Stimulated activated CD8-positive, alpha-beta memory T cell treated with anti-CD3 and anti-CD28 coated beads, Interleukin-7, amount 100 ng/mL, for 1 hour (primary cell): ENCODE measurements around the gene NDUFV1.
"Not testable (repeated sequence)": the region's sequence is repeated elsewhere in the genome, so short reads cannot be mapped to it uniquely, and the experiment has no call there.

Experiments
- DNase-seq, 2 donors: peaks; one replicate each; pipeline ENCODE4 v3.0.0-alpha.2; 2020; ENCODE audit warnings: low read depth in 2 of 2

The NDUFV1 gene

DNA sequence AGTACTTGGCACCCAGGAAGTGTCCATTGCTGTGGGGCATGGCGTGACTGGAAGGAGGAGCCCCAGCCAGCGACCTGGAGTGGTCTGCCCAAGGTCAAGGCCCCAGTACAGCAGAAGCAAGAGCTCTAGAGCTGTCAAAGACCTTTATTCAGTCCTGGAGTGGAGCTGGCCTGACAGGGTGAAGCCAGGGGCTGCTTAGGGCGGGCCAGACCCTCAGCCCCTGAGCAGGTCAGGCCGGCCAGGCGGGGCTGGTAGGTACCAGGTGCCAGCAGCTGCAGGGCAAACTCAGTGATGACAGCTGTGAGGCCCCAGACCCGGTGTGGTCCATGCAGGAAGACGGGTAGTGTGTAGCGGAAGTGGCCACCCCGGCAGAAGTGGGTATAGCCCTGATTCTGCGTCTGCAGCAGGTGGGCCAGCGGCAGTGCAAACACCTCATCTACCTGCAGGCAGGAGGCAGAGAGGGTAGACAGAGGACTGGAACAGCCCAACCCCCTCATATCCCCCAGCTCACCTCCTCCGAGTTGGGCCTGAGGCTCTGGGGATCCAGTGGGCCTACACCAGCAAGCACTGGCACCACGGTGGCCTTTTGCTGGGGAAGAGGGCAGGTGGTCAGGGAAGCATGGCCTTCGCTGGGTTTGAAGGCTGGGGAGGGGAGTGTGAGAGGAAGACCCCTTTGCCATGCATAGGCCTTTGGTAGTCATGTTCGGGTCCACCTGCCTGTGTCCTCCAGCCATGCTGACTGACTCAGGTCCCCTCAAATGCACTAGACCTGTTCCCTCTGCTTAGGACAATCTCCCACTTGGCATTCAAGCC, 21.3 kb downstream of the NDUFV1 start:
- no peak for DNase-seq

DNA sequence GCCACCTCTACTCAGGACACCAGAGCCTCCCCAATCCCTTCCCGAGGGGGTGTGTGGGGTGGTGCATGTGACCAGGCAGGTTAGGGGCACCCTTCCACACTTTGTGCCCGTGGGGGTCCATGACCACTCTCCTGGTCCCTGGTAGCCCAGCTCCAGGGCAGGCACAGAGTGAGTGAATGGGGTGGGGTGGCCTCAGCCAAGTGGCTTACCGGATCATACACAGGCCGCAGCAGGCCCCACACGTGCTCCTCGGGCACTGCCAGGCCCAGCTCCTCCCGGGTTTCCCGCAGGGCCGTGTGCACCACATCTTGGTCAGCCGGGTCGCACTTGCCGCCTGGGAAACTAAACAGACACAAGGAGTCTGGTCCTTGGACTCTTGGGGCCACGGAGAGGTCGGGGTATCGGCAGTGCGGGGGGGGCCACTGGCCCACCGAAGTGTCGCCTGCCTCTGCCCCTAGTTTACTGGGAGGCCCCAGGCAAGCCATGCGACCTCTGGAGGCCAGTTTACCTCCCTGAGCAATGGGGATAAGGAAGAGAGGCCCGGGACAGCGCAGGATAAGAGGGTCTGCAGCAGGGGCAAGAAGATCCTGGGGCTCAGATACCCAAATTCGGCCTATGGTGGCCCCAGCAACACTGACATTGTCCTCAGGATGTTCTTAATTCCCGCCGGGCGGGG, 22.1 kb downstream of the NDUFV1 start:
- DNase-seq: no peak

DNA sequence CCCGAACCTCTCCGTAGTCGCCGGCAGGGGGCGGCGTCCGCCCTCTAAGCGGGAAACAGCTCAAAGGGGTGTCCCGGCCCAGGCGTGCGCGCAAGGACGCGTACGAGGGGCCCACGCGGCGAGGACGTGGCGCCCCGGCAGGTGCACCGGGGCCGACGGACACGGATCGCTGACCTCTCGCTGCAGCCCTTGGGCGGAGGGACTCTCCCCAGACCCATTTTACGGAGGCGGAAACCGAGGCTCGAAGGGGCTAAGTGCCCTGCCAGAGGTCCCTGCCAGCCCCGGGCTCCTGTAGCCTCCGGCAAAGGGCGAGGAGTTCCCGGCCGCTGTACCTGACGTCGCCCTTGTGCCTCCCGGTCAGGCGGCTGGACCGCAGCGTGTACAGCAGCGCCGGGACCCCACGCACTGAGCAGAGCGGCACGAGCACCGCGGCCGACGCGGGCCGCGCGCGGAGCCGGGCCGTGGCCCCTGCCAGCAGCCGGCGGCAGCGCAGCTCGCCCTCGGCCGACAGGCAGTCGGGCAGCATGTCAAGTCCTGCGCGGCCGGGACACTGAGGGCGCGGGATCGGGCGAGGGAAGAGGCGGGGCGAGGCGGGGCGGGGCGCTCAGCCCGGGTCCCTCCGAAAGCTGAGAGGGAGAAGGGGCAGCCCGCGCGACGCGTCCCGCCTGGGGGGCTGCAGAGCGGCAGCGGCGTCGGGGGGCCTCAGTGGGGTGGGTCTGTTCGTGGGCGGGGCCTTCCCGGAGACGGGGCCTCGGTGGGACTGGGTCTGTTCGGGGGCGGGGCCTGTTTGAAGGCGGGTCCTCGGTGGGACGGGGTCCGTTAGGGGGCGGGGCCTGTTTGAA, 22.9 kb downstream of the NDUFV1 start, which contains the start of gene NUDT8:
Gene NUDT8 (minus strand): TSS at position 552 of the 842 bp plus-strand sequence. CDS start 26 bp downstream, at position 526.
- peak; percentile 73 to 96 for DNase-seq

DNA sequence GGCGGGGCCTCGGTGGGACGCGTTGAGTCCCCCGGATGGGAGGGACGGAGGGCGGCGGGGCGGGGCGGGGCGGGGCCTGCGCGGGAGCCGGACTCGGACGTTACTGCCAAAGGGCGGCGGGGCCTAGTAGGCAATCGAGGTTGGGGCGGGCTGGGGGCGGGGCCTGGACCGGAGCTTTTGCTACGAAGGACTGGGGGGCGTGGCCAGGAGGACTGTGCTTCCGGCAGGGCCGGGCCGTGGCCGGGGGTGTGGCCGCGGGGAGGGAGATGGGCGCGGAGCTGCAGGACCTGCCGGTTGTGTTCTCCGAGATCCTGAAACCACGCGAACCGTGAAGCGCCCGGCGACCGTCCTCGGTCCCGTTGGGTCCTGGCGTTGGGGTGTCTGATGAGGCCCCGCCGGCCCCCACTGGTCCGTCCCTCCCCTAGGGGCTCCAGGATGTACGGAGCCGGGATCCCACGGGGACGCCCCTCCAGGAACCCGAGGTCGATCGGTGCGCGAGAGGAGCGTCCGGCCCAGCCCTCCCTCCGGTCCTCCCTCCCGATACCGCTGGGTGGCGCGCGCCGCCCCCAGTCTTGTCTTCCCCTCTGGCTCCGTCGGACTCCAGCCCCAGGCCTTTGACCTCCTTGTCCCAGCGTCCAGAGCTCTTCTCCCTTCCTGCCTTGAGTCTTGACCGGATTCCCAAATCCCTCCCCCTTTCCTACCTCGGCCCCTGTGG, 23.6 kb downstream of the NDUFV1 start:
- DNase-seq: peak in 1 of 2 donors; percentile 86

DNA sequence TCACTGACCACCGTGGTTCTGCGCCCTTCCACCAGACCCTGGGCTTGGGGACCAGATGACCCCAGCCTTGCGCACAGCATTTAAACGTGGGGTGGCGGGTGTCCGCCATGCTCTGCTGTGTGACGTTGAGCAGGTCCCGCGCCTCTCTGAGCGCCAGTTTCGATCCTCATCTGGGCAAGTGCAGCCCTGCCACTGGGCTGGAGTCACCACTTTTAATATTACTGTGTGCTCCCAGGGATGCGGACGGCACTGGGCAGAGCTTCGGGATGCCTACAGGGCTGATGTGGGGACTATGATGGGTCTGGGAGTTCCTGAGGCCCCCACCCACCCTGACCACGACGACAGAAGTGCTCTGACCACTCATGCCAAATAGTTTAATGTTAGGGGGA, 24.2 kb downstream of the NDUFV1 start:
- no peak for DNase-seq

DNA sequence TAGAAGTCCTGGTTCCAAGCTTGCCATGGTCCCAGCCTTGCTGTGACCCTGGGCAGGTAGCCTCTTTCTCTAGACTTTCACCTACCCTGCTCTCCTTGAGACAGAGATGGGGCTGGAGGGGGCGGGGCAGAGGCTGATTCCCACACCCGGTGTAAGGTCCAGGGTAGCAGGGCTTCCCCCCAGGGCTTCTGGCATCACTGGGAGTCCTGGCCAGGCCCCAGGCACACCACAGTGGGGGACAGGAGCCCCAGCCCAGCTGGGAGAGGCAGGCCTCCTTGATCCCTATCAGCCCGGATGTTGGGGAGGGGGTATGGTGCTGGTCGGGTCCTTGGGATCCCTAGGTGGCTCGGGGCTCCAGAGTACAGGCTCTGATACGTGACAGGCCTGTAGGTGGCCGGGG, 24.7 kb downstream of the NDUFV1 start:
- DNase-seq: no peak

DNA sequence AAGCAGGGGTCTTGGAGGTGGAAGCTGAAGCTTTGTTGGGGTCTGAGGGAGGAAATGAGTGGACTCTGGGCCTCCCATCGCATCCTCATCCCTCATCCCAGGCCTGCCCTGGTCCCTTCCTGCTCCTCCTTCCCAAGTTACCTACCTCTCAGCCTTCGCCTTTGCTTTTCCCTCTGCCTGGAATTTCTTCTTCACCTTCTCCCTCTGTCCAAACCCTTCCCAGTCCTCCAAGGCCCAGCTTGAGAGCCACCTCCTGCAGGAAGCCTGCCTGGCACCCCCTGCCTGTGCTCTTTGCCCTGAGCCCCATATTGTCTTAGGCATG, 25.1 kb downstream of the NDUFV1 start:
- no peak for DNase-seq

DNA sequence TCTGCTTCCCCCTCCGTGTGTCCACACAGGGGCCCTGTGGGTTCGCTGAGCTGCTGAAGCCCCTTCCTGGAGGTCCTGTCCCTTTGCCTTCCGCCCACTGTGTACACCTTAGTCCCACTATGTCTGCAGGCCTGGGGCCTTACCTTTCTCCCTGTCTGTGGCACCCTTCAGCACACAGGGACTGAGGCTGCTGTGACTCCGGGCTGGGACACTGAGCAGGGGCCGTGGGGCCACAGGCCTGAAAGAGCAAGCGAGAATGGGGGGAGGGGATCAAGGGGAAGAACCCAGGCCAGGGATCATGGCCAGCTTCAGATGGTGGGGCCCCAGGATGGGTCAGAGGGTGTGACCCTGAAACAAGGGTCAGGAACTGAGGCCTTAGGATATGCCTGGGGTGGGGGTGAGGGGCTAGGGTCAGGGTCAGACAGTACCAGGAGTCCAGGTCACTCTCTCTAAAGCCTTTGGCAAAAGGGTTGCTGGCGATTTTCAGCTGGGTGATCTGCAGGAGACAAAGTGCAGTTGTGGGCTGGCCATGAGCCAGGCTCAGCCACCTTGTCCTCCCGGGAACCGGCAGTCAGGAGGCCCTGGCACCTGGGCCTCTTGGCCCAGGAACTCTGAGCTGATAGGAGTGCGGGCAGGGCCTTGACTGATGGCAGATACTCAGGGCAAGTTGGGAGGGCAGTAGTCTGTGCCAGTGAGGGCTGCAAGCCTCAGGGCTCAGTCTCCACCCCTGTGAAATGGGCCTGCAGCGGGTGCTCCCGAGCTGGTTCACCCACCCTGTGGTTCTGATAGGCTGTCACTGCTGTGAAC, 25.6 kb downstream of the NDUFV1 start:
- DNase-seq: no peak

DNA sequence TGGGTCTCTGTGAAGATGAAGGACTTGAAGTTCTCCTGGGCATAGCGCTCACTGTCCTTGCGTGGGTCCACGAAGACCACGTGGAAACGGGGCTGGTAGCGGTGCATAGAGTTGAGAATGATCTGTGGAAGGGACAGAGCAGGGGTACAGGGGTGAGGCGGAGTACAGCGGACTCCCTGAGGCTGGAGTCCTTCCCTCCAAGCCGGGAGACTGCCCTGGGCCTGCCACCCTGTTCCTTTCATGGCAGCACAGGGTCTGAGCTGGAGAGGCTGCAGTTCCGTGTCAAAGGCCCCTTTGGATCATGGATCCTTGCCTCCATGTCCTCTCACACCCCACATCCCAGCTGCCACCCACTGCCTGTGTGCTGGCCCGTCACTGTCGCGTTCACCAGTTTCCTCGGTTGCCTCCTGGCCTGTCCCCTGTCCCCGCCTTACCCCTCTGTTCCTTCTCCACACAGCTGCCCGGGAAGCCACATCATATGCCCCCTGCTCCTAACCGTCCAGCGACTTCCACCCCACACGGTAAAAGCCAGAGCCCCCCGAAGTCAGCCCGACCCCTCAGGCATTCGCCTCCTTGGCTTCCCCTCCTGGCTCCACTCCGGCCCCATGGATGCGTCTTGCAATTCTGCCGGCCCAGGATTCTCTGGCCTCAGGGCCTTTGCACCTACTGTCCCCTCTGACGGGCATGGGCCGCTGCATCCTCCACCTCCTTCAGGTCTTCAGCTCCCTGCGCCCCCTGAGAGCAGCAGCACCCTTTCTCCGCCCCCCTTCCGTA, 26.4 kb downstream of the NDUFV1 start:
- no peak for DNase-seq

DNA sequence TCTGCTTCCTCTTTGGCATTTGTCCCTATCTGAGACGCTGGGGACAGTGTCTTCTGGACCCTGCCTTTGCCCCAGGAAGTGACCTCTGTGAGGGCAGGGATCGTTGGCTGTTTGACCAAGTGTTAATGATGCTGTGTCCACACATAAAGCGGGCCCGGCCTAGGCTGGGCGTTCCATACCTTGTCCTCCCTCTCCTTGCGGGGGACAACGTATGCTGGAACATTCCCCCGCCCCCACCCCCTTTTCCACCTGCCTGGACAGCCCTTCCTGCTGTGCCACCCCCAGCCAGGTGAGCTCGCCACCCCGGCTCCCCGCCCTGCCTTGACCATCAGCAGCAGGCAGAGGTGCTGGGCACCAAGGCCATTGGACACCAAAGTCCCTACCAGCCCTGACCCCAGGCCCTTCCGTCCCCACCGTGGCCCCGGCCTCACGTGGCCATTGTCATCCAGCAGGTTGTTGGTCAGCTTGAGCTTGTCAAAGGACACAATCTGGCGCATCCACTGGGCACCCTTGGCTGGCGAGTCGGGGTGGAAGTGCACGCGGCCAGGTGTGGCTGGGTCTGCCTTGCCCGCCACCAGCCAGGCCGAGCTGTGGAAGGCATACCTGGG, 27.1 kb downstream of the NDUFV1 start:
- DNase-seq: no peak

DNA sequence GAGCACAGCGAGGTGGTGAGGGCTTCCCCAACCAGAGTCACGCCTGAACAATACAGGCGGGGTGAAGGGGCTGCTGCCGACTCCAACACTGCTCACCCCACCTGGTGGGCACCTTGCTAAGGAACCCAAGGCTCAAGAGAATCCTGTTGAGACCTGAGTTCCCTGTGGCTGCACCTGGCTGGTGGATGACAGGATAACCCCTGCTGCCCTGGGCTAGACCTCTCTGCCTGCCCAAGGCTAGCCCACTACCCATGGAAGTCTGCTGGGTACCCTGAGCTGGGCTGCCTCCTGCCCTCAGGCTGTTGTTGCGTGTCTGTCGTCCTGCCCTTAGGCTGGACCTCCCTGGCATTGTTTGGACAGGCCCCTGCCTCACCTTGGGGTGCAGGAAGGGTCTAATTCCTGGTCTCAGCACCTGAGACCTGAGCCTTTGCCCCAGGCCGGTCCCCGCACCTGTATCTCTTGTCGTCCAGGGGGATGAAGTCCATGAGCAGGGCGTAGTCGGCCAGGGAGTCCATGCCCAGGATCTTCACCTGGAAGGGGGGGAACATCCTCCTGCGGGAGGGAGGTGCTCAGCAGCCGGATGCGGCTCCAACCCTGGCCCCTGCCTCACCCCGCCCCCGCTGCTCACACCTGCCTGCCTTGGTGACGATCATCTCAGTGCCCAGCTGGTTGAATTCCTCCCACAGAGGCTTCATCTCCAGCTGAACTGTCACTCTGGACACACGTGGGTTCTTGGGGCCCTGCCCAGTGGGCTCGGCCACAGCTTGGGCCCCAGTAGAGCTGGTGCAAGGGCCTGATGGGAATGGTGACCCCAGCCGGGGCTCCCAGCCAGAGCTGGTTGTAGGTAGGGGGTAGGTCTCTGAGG, 27.9 kb downstream of the NDUFV1 start:
- DNase-seq: no peak

DNA sequence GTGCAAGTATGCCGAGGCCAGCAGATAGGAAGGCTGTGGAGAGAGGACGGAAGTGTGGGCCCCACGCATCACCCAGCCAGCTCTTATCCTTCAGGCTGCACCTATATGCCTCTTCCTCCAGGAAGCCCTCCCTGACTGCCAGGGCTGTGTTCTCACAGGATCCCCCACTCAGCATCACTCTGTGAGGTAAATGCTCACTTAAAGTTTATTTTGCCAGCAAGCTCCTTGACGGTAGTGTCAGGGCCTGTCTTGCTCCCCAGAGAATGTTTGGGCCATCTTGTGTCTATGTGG, 28.4 kb downstream of the NDUFV1 start:
- no peak for DNase-seq

DNA sequence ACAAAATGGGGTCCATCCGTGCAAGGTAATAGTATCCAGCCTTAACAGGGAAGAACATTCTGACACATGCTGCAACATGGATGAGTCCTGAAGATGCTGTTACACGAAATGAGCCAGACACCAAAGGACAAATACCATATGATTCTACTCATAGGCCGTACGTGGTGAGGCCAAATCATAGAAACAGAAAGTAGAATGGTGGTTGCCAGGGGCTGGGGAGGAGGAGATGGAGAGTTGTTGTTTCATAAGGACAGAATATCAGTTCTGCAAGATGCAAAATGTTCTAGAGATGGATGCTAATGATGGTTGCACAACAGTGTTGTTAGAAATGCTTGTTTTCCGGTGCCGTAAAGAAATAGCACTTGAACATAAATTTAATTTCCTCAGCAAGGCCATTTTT, 30.2 kb downstream of the NDUFV1 start:
- DNase-seq: no peak

DNA sequence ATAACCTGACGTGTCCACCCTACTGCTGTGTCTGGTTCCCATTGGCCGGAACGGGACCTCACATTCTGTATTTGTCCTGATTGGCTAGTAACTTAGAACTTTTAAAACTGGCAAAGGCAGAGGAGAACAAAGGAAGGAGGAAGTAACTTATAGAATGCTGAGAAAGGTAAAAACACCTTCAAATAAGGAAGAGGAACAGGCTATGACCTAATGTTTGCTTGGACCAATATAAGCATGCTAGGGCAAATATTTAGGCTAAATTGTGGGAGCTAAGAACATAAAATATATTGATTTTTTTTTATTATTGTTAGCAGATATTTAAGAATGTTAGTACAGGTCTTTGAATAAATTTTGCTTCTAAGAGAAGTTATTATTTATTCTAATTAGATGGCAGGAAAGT, 30.7 kb downstream of the NDUFV1 start:
- not testable (repeated sequence) for DNase-seq

DNA sequence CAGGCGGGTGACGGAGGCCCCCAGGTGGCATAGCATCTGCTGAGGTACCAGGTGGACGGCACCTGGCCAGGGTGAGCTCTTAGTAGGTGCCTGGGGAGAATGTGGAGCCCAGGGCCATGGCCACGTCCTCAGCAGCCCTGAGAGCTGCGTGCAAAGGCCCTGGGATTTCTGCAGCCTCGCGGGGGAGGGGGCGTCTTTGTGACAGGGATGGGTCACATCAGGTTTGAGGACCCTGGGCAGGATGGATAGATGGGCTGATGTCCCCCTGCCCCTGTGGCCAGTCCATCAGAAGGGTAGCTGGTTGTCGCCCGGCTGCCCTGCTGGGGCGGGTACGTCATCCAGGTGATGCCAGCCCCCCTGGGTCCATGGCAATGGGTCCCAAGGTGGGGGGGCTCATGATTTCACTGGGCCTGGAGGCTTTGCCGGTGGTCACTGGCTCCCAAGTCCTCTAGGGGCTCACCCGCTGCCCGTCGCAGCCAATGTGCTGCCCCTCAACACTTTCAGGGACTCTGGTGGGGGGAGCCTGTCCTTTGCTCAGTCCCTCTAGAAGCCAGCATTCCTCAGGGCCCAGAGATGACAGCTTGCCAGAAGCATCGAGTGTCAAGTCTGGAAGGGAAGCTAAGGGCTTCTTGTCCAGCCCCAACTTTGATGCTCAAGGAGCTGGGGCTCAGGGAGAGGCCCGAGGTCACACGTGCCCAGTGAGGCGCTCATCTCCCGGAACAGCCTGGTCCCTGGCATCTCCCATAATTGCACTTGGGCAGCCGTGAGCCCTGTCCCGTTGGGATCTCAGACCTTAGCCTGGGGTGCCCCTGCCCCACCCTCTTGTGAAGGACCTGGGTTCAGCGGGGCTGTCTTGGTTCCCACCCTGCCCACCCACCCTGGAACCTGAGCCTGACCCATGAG, 32.0 kb downstream of the NDUFV1 start:
- DNase-seq: no peak

DNA sequence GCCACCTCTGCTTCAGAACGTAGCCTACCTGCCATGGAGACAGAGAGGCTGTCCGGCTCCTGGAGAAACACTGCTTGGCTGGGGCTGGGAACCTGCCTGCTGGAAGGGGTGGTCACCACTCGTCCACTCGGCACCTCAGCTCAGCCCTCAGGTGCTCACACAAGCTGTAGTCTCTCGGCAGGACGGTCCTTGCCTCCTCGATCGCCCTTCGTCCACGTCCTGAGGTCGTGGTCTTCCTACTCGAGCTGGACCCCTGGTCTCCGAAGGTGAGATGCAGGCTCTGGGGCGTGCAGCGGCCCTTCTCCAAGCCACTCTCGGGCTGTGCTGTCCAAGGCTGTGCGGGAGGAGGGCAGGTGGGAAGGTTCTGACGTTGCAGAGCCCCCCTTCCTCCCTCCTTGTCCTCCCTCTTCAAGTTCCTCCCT, 32.7 kb downstream of the NDUFV1 start, which contains the start of gene TBX10:
Gene TBX10 (minus strand): TSS at position 326 of the 422 bp plus-strand sequence. CDS start 291 bp downstream, at position 35.
- no peak for DNase-seq

DNA sequence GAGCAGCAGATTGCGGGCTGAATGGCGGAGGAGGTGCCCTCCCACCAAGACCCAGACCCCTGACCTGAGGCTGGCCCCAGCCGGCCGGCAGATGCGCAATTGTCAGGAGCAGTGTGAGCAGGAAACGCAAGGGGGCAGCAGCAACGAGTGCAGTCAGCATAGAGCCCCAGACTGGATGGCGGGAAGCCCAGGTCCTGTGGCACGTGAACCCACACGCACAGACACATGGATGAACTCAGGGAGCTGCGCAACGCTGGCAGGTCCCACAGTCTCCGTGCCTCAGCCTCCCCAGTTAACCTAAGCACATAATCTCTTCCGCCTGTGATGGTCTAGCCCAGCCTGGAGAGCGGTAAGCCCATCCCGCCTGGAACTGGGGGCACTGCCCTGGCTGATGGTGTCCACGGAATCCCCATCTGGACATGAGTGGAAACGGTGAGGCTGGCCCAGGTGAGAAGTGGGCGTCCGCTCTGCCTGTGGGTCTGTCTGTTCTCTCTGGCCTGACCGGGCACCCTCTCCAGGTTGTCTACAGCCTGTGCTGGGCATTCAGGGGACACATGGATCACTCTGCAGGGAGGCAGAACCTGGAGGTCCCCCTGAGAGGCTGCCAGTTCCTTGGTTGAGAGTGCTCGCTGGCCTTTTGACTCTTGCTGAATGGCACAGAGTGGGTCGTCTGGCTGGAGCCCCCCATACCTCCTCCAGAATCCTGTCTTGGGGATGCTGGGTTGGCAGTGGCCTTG, 33.5 kb downstream of the NDUFV1 start:
- DNase-seq: peak in 1 of 2 donors; percentile 38
